ENCODE data around the gene PCGF2.

The PCGF2 gene

DNA sequence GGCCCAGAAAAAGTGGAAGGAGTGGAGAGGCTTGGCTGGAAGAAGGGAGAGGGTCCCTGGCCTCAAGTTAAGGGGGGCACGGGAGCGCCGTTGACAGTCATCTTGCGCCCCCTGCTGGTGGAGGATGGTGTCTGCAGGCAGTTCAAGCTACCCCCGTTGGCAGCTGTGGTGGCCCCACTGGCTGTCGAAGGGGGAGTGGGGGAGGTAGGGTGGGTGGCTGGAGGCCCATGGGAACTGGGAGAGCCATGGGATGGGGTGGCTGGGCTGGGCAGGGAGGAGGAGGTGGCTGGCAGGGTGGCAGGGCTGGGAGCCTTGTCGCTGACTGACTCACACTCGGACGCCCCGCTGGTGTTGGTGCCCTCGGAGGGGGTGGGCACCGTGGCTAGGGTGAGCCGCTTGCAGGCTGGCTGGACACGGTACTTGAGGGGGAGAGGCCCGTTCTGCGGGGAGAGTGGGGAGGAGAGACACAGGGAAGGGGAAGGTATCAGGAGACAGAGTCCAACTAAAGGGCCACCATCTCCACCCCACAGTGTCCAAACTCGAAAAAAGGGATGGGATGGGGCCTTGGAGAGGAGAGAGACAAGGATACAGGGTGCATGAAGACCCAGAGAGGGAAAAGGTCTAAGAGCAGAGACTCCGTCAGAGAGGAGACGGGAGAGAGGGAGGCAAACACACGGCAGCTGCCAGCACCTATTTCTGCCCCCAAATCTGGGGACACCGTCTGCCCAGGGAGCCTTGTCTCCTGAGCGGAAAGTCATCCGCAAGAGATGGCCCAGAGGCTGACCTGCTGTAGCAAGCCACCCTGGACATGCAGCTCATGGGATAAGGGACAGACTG lies 12.8 kb downstream of the PCGF2 start:
- no peak for DNase-seq (ENCODE audit: low read depth)
- peak; percentile 95 for TF ChIP-seq CTCF (IDR thresholded peaks at IDR 0.05; ENCODE audit: low read depth, low read length, missing control alignments)
- H3K4me3 ChIP-seq (ENCODE audit: low read depth, low read length): no peak overlapping the region

- no peak overlapping the region for H3K4me3 ChIP-seq (ENCODE audit: low read depth, low read length)
- TF ChIP-seq CTCF (IDR thresholded peaks at IDR 0.05; ENCODE audit: low read depth, low read length, missing control alignments): peak; percentile 52
- DNase-seq (ENCODE audit: low read depth): no peak
Observed at GRCh38 chr17:38733982-38734973, 13.9 kb downstream of the PCGF2 start.

DNA sequence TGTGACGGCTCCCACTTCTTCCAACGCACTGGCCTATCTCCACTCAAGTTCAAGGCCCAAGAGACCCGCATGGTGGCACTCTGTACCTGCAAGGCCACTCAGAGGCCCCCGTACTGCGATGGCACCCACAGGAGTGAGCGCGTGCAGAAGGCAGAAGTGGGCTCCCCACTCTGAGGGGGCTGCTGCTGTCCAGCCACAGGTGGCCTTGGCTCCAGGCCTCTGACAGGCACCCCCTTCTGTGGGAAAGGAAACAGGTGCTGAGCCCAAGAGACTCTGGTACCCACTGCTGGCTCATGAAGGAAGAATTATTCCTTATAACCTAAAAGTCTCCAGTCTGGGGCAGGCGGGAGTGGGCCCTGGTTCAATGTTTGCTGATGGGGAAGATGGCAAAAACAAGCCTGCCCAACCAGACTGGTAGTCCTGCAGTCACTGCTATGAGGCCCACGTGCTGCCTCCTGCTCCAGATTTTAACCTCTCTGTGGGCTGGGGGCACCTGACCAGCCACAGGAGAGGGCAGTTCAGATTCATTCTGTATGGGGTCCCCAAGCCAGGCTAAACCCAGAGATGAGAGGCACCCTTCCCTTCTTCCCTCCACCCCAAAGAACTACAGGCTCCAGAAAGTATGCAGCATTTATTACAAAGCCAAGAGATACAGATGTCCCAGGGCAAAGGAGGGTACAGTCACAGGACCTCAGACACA lies 14.7 kb downstream of the PCGF2 start:
- no peak for DNase-seq (ENCODE audit: low read depth)
- no peak for TF ChIP-seq CTCF (IDR thresholded peaks at IDR 0.05; ENCODE audit: low read depth, low read length, missing control alignments)
- no peak overlapping the region for H3K4me3 ChIP-seq (ENCODE audit: low read depth, low read length)

DNA sequence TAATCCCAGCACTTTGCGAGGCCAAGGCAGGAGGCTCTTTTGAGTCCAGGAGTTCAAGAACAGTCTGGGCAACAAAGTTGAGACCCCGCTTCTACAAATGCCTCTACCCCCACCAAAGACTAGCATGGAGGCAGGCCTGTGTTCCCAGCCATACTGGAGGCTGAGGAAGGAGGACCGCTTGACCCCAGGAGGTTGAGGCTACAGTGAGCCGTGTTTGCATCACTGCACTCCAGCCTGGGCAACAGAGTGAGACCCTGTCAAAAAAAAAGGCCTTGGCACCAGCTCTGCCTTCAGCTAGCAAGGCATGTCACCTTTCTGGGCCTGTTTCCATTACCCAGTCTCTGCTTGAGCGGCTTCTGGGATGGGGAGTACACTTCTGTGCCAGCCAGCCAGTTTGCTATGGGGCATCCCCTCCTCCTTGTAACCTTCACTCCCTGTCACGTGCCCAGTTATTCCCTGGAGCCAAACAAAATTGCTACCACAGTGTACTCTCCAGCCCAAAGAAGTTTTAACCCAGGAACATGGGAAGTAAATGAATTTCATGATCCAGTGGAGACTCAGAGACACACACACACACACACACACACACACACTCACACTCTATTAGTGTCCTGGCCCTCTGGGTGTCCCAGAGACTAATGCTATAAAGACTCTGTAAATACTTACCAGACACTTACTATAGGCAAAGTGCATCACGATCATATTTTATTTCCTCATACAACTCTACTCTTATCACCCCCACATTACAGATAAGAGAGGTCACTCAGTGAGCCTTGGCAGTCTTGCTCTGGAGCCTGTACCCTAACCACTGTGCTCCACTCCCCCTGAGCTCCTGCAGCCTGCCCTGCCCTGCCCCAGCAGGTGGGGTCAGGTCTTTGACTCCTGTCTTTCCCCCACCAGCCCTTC lies 15.5 kb downstream of the PCGF2 start:
- H3K4me3 ChIP-seq (ENCODE audit: low read depth, low read length): no peak overlapping the region
- no peak for TF ChIP-seq CTCF (IDR thresholded peaks at IDR 0.05; ENCODE audit: low read depth, low read length, missing control alignments)
- no peak for DNase-seq (ENCODE audit: low read depth)

DNA sequence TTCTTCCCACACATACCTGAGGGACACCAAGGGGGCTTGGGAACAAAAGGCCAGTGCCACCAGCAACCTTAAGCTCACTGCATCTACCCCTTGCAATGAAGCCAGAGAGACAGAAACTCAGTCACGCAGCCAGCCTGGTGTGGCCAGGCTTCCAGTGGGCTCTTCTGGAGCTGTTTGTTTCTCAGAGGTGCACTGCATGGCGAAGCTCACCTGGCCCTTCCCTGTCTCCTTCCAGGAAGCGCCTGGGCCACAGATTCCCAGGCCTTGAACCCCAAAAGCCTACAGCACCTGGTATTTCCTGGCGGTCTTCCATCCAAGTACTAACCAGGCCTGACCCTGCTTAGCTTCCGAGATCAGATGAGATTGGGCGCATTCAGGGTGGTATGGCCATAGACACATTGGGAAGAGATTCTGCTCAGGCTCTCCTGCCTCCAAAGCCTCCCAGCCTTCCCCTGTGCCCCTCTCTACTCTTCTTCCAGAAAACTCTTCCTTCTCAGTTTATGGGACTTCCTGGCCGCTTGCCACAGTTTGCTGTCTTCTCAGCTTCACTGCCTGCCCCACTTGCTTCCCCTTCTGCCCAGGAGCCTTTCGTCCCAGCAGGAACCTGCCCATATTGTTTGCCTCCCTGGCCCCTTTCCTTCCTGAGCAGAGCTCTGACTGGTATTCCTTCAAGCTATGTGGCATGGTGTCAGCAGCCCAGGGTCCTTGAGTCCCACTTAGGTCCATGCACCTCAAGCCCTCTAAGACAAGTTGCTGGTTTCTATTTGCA lies 16.4 kb downstream of the PCGF2 start:
- H3K4me3 ChIP-seq (ENCODE audit: low read depth, low read length): peak overlapping the region; percentile 70
- no peak for TF ChIP-seq CTCF (IDR thresholded peaks at IDR 0.05; ENCODE audit: low read depth, low read length, missing control alignments)
- no peak for DNase-seq (ENCODE audit: low read depth)
